ENCODE results near the gene UNCX.

DNA sequence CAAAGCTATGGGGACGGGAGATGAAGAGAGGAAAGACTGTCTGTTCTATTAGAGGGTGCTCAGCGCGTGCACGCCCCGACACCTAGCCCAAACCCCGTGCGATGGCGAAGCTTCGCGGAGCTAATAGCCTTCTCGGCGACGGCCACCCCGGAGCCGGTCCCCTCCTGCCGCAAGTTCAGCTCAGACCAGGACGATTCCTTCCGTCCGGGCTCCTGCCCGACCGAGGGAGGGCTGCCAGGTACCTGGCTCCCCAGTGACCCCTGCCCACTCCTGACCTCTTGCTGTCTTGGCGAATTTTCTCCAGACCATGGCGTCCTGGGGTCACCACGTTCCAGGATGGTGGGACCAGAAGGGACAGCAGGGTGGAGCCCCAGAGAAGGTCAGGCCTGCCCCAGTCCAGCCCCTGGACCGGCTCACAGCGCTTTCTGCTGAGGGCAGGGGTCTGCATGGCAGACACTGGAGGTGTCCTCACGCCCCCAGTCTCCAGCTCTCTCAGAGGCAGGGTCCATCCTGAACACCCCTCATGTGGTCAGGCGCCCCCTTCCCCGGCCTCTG is 36.7 kb downstream of the UNCX start:
- TF ChIP-seq, protein P1, sequence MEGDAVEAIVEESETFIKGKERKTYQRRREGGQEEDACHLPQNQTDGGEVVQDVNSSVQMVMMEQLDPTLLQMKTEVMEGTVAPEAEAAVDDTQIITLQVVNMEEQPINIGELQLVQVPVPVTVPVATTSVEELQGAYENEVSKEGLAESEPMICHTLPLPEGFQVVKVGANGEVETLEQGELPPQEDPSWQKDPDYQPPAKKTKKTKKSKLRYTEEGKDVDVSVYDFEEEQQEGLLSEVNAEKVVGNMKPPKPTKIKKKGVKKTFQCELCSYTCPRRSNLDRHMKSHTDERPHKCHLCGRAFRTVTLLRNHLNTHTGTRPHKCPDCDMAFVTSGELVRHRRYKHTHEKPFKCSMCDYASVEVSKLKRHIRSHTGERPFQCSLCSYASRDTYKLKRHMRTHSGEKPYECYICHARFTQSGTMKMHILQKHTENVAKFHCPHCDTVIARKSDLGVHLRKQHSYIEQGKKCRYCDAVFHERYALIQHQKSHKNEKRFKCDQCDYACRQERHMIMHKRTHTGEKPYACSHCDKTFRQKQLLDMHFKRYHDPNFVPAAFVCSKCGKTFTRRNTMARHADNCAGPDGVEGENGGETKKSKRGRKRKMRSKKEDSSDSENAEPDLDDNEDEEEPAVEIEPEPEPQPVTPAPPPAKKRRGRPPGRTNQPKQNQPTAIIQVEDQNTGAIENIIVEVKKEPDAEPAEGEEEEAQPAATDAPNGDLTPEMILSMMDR (IDR thresholded peaks at IDR 0.05; ENCODE audit: low read depth, low read length), result no peak
- TF ChIP-seq, protein P2, sequence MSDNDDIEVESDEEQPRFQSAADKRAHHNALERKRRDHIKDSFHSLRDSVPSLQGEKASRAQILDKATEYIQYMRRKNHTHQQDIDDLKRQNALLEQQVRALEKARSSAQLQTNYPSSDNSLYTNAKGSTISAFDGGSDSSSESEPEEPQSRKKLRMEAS (IDR thresholded peaks at IDR 0.05; ENCODE audit: low read depth, low read length), result no peak
- TF ChIP-seq POLR2A (IDR thresholded peaks at IDR 0.05; ENCODE audit: extremely low read depth, insufficient read length), result no peak

Measured in NB4 (cell line).